ENCODE results near the gene PIK3C2G. TPM values are rescaled to one million over a fixed set of nuclear protein-coding genes. Genes with fewer than 3 reads are reported as not detected.

The PIK3C2G gene
- total RNA-seq, 1 experiment from 2014 or later, result not detected

- Histone ChIP-seq H3K4me3 (ENCODE audit: low read length) (no peak overlapping the region), H3K4me2 (ENCODE audit: low read length) (no peak overlapping the region), H3K9me3 (ENCODE audit: low read length) (no peaks in the 10 kb centered on the region), H3K27me3 (ENCODE audit: low read length) (no peaks in the 10 kb centered on the region), H3K4me1 (ENCODE audit: insufficient read depth, low read length) (peaks cover 11% of the 10 kb centered on the region), H4K20me1 (ENCODE audit: low read length) (no peaks in the 10 kb centered on the region), H3K36me3 (ENCODE audit: low read depth, low read length) (no peaks in the 10 kb centered on the region), H3K27ac (ENCODE audit: low read length) (no peak overlapping the region), H3K9ac (ENCODE audit: low read length) (no peak overlapping the region), H3K79me2 (ENCODE audit: low read length) (no peaks in the 10 kb centered on the region), H2AFZ (ENCODE audit: low read length) (no peak overlapping the region), H3F3A (ENCODE audit: low read length, unreplicated experiment) (no peaks in the 10 kb centered on the region), H3K9me2 (replicated peaks; ENCODE audit: low read length) (no peaks in the 10 kb centered on the region)
- no peak for ATAC-seq
- TF ChIP-seq EZH2 (IDR thresholded peaks at IDR 0.05; ENCODE audit: low read length, unreplicated experiment), result no peak
- no peak for TF ChIP-seq EZH2phosphoT487 (IDR thresholded peaks at IDR 0.05; ENCODE audit: borderline replicate concordance, low read length)
- TF ChIP-seq CTCF (conservative IDR thresholded peaks at IDR 0.05; ENCODE audit: low read depth, low read length), result no peak
- ChIA-PET CTCF (no interaction called here), POLR2A (ENCODE audit: unreplicated experiment) (no interaction called here)
- DNase-seq, result no peak
- BruUV-seq (replicated peaks), result no TSS peak
- intact Hi-C loops (cut with micrococcal nuclease), result no loop called here
Observed at GRCh38 chr12:18551106-18551505, 289.8 kb downstream of the PIK3C2G start.

DNA sequence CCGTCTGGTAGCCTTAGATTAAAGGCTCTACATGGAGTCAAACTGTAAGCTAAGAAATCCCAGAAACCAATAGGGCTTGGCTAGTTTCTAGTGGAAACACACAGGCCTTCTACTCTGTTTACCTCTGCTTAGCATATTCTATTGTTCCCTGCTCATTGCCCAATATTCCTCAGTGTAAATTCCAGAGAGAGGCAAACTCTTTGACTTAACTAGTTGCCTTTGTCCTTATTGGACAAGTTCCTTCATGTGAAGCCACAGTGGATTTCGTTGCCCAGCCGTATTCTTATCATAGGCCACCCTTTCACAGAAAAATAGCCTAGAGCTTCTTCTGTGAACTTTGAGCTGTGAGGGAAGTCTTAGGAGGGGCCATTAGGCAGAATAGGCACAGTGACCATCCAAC, 290.4 kb downstream of the PIK3C2G start:
- no peaks in the 10 kb centered on the region for H3K36me3 ChIP-seq (ENCODE audit: low read depth, low read length)
- H2AFZ ChIP-seq (ENCODE audit: low read length), result no peak overlapping the region
- intact Hi-C loops (cut with micrococcal nuclease), result no loop called here
- H3K9me3 ChIP-seq (ENCODE audit: low read length), result no peaks in the 10 kb centered on the region
- ATAC-seq (no peak), DNase-seq (no peak)
- no peak overlapping the region for H3K27ac ChIP-seq (ENCODE audit: low read length)
- CTCF ChIA-PET, result interaction anchor here (0.6 kb wide), 1 partner anchor 302 kb away, joined by 3 read pairs; no protein-coding TSS in a partner anchor
- BruUV-seq (replicated peaks), result no TSS peak
- H3K4me2 ChIP-seq (ENCODE audit: low read length), result no peak overlapping the region
- no peak overlapping the region for H3K9ac ChIP-seq (ENCODE audit: low read length)
- no peaks in the 10 kb centered on the region for H3K79me2 ChIP-seq (ENCODE audit: low read length)
- peaks cover 6% of the 10 kb centered on the region; the same call in 1 of the 2 replicates for H3K4me1 ChIP-seq (ENCODE audit: insufficient read depth, low read length)
- no peaks in the 10 kb centered on the region for H3F3A ChIP-seq (ENCODE audit: low read length, unreplicated experiment)
- no peaks in the 10 kb centered on the region for H3K9me2 ChIP-seq (replicated peaks; ENCODE audit: low read length)
- TF ChIP-seq EZH2phosphoT487 (IDR thresholded peaks at IDR 0.05; ENCODE audit: borderline replicate concordance, low read length) (no peak), EZH2 (IDR thresholded peaks at IDR 0.05; ENCODE audit: low read length, unreplicated experiment) (no peak), CTCF (conservative IDR thresholded peaks at IDR 0.05; ENCODE audit: low read depth, low read length) (no peak)
- POLR2A ChIA-PET (ENCODE audit: unreplicated experiment), result no interaction called here
- H3K4me3 ChIP-seq (ENCODE audit: low read length), result no peak overlapping the region
- H4K20me1 ChIP-seq (ENCODE audit: low read length), result no peaks in the 10 kb centered on the region
- no peaks in the 10 kb centered on the region for H3K27me3 ChIP-seq (ENCODE audit: low read length)

DNA sequence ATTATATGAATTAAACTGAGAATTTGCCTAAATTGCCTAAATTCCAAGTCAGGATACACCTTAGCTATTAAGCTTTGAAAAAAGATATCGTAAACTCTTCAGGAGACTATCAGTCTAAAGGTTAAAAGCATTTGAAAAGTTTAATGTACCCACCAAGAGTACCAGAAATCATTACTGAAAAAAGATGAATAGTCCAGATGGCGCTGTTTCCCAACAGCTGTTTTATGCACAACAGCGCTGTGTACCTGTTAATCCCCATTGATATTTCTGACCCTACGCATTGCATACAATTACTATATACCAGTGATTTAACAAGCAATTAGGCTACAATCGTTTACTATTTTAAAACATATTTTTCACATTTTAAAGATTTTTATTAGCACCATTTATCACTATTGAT, 291.5 kb downstream of the PIK3C2G start:
- no peak overlapping the region for H2AFZ ChIP-seq (ENCODE audit: low read length)
- intact Hi-C loops (cut with micrococcal nuclease), result no loop called here
- no peaks in the 10 kb centered on the region for H3K79me2 ChIP-seq (ENCODE audit: low read length)
- DNase-seq (peak; percentile 23), ATAC-seq (no peak)
- no peaks in the 10 kb centered on the region for H4K20me1 ChIP-seq (ENCODE audit: low read length)
- no peak overlapping the region for H3K9ac ChIP-seq (ENCODE audit: low read length)
- no peak overlapping the region for H3K27ac ChIP-seq (ENCODE audit: low read length)
- ChIA-PET CTCF (interaction anchor here (0.6 kb wide), 1 partner anchor 417 kb away, joined by 3 read pairs; no protein-coding TSS in a partner anchor), POLR2A (ENCODE audit: unreplicated experiment) (no interaction called here)
- no peaks in the 10 kb centered on the region for H3K36me3 ChIP-seq (ENCODE audit: low read depth, low read length)
- no peak overlapping the region for H3K4me2 ChIP-seq (ENCODE audit: low read length)
- no peaks in the 10 kb centered on the region for H3K27me3 ChIP-seq (ENCODE audit: low read length)
- H3K9me2 ChIP-seq (replicated peaks; ENCODE audit: low read length), result no peaks in the 10 kb centered on the region
- H3K4me3 ChIP-seq (ENCODE audit: low read length), result no peak overlapping the region
- no peaks in the 10 kb centered on the region for H3K4me1 ChIP-seq (ENCODE audit: insufficient read depth, low read length)
- H3K9me3 ChIP-seq (ENCODE audit: low read length), result no peaks in the 10 kb centered on the region
- no peaks in the 10 kb centered on the region for H3F3A ChIP-seq (ENCODE audit: low read length, unreplicated experiment)
- peak; percentile 61 for TF ChIP-seq CTCF (conservative IDR thresholded peaks at IDR 0.05; ENCODE audit: low read depth, low read length)
- no peak for TF ChIP-seq EZH2 (IDR thresholded peaks at IDR 0.05; ENCODE audit: low read length, unreplicated experiment)
- BruUV-seq (replicated peaks), result no TSS peak

All from PC-3 (cell line).